Kidney (tissue), 14 donors: ENCODE results near the gene SEMA3F. TPM values are rescaled to one million over a fixed set of nuclear protein-coding genes. Genes with fewer than 3 reads are reported as not detected.

Source experiments
- DNase-seq, 5 donors: peaks; one replicate each; pipeline ENCODE4 v3.0.0-alpha.2; 2013 to 2020
- FAIRE-seq: peaks from 2 replicates; lab custom pipeline; 2012; peaks lifted over from hg19 to GRCh38; lab: Jason Lieb, UNC
- H3K27ac ChIP-seq, 2 donors: one replicate each; pipeline ENCODE4 v1.7.0; 2013; ENCODE audit warnings: low read depth in 2 of 2, low read length in 2 of 2, inconsistent platforms in 1 of 2
- H3K27me3 ChIP-seq: one replicate; pipeline ENCODE4 v1.7.1; 2013; ENCODE audit warnings: low read length, inconsistent platforms; ENCODE audit not compliant: control insufficient read depth, insufficient read depth
- H3K36me3 ChIP-seq, 3 donors: one replicate each; pipeline versions ENCODE4 v1.7.0 to v1.7.1; 2013; ENCODE audit warnings: low read length in 3 of 3, control low read depth in 1 of 3, inconsistent platforms in 1 of 3; ENCODE audit not compliant: insufficient read depth in 3 of 3, control insufficient read depth in 2 of 3
- H3K4me1 ChIP-seq, 3 donors: one replicate each; pipeline versions ENCODE4 v1.7.0 to v1.7.1; 2013; ENCODE audit warnings: low read length in 3 of 3, inconsistent platforms in 1 of 3, low read depth in 1 of 3; ENCODE audit not compliant: control insufficient read depth in 2 of 3, insufficient read depth in 2 of 3
- H3K4me3 ChIP-seq, 3 donors: one replicate each; pipeline versions ENCODE4 v1.7.0 to v1.8.1; 2013; ENCODE audit warnings: low read length in 3 of 3, control low read depth in 1 of 3, inconsistent platforms in 1 of 3
- H3K9ac ChIP-seq, 3 donors: one replicate each; pipeline versions ENCODE4 v1.7.0 to v1.7.1; 2013; ENCODE audit warnings: low read length in 3 of 3, control low read depth in 1 of 3, inconsistent platforms in 1 of 3
- H3K9me3 ChIP-seq, 3 donors: one replicate each; pipeline versions ENCODE4 v1.7.0 to v1.7.1; 2013; ENCODE audit warnings: low read length in 3 of 3, control low read depth in 1 of 3, inconsistent platforms in 1 of 3; ENCODE audit not compliant: control insufficient read depth in 2 of 3, insufficient read depth in 1 of 3
- intact Hi-C: fragments of 100-400 bp; cut with DNase I; formaldehyde crosslinking; loops from one replicate; pipeline ENCODE4 v1.11.1; 2022
- polyA plus RNA-seq: library from polyadenylated mRNA; stranded (reverse); fragments of 350-450 nt; fragmentation: Illumina TruSeq; extraction: RNeasy Lipid Tissue Mini Kit (QIAGEN cat#74804); gene quantifications from one replicate; pipeline ENCODE4 v1.2.3, GENCODE V29; 2014; ENCODE audit warnings: low read depth, low replicate concordance; ENCODE audit not compliant: insufficient read depth
- total RNA-seq: library from RNA; stranded (reverse); fragmentation: NEBNext Ultra II Directional; extraction: Animal tissue kit (Norgen Biotek cat#: 25700); gene quantifications from one replicate; pipeline ENCODE4 v1.2.1, GENCODE V29; 2021
- TF ChIP-seq, protein P1 (sequence below): IDR thresholded peaks from 3 replicates; pipeline ENCODE4 v1.5.1; 2012; ENCODE audit warnings: mild to moderate bottlenecking, moderate library complexity, borderline replicate concordance; ENCODE audit not compliant: insufficient read depth; ENCODE audit errors: extremely low read depth
- donor health status: control.
- donor health status: control.
- donor health status: control.
- donor health status: control.
- donor health status: control.
- donor health status: DM: yes; HTN: yes; CAD: no.
- donor health status: Normal renal cell carcinoma (clear cell type).

Gene SEMA3F
- total and polyA plus RNA-seq, 2 donors from 2014 or later, result 36.7 to 39.9 TPM

DNA sequence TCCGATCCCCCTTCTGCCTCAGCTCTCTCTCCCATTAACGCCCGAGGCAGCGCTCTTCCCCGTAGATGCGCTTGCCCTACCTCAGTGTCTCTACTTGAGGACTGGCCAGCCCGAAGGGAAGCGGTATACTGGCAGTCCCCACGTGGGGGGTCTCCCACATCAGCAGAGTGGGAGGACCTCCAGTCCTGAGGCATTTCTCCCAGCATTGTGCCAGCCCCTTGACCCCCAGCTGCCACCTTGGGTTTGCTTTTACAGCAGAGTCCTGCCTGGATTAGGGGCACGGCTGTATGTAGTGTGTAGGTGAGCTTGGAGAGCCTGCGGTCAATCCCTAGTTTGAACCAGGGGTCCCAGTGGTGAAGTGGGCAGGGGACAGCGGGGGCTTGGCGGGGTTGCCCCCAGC, 767 bp downstream of the SEMA3F start:
- Histone ChIP-seq H3K36me3 (no peaks in the 10 kb centered on the region), H3K4me1 (peaks cover 3 to 31% (median 16%) of the 10 kb centered on the region in 3 donors), H3K9ac (peak overlapping the region; percentile 37 to 69 (median 55)), H3K4me3 (peak overlapping the region; percentile 62 to 69 (median 68)), H3K27ac (peak overlapping the region; percentile 69 to 83), H3K27me3 (no peaks in the 10 kb centered on the region), H3K9me3 (no peaks in the 10 kb centered on the region)
- intact Hi-C loops, result no loop called here
- FAIRE-seq (no peak), DNase-seq (peak in 3 of 5 donors; percentile 61 to 73 (median 65))
- TF ChIP-seq, protein P1, sequence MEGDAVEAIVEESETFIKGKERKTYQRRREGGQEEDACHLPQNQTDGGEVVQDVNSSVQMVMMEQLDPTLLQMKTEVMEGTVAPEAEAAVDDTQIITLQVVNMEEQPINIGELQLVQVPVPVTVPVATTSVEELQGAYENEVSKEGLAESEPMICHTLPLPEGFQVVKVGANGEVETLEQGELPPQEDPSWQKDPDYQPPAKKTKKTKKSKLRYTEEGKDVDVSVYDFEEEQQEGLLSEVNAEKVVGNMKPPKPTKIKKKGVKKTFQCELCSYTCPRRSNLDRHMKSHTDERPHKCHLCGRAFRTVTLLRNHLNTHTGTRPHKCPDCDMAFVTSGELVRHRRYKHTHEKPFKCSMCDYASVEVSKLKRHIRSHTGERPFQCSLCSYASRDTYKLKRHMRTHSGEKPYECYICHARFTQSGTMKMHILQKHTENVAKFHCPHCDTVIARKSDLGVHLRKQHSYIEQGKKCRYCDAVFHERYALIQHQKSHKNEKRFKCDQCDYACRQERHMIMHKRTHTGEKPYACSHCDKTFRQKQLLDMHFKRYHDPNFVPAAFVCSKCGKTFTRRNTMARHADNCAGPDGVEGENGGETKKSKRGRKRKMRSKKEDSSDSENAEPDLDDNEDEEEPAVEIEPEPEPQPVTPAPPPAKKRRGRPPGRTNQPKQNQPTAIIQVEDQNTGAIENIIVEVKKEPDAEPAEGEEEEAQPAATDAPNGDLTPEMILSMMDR, result no peak

DNA sequence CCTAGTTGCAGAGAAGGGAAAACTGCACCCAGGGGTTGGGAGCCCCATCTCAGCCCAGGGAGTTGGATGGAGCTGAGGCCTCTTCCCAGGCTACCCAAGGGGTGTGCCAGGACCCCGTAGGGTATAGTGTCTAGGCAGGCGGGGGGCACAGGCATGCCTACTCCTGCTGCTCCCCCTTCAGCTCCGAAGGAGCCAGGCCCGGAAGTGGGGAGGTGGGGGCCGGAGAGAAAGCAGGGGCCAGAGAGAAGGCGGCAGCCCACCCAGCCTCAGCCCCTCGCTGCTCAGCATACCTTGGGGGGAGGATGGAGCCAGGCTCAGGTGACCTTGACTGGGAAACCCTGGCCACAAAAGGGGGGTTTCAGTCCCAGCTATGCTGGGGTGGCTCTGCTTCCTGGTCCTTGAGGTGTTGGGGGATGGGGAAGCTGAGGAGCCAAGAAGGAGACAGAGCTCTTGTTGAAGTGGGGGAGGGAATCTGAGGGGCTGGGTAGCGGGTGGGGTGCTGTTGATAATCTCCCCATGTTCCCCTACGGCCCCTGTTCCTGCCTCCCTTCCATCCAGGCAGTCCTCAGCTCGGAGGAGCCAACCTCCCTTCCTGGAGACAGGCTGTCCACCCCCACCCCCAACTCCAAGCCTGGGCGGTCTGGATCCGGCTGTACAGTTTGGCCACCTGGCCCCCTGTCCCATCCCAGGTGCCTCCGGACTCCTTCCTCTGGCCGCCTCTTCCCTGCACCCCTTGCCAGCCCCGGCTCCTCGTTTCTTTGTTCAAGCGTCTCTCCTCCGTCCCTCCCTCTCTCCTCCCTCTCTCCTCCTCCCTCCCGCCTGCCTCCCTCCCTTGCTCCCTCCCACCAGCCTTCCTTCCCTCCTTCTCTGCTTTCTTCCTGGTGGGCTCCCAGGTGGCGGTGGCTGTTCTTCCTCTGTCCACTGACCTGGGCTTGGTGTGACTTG, 1.7 kb downstream of the SEMA3F start:
- Histone ChIP-seq H3K36me3 (no peaks in the 10 kb centered on the region), H3K27ac (peak overlapping the region; percentile 69 to 83), H3K27me3 (no peaks in the 10 kb centered on the region), H3K9ac (peak overlapping the region; percentile 37 to 69 (median 46)), H3K4me1 (peaks cover 2 to 28% (median 13%) of the 10 kb centered on the region in 3 donors), H3K4me3 (peak overlapping the region; percentile 62 to 69 (median 68)), H3K9me3 (no peaks in the 10 kb centered on the region)
- FAIRE-seq, result no peak
- peak in 3 of 5 donors; percentile 71 to 87 (median 76) for DNase-seq
- intact Hi-C loops, result no loop called here
- TF ChIP-seq, protein P1, result no peak

DNA sequence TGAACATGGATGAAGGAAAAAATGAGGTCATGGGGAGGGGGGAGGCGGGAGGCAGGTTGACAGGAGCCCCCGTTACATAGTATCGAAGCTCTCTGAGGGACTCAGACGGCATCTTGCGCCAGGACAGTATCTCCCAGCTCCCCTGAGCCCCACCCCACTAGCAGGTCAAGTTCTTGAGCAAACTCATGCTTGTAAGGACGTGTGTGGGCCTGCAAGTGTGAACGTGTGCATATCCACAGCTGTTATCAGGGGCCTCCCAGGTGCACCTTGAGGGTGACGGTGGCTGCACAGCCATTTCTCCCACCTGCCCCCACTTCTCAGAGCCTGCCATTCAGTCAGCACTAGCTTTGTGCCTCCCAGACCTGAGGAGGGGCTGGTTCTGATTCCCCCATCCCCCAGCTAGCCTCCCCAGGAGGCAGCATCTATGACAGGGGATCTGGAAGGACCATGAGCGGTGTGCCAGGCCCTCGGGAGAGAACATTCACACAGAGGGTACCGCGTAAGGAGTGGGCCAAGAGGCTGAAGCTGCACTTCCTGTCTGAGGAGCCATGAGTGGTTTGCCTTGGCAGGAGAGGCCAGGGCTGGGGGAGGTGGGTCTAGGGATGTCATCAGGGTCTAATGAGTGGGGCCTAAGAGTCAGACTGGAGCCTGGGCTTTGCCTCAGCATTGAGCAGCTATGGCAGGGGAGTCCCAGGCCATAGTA, 2.9 kb downstream of the SEMA3F start:
- Histone ChIP-seq H3K36me3 (no peaks in the 10 kb centered on the region), H3K4me1 (peaks cover 0 to 38% (median 15%) of the 10 kb centered on the region in 3 donors), H3K27ac (peak overlapping the region; percentile 67 to 71), H3K4me3 (no peak overlapping the region), H3K9ac (peak overlapping the region in 1 of 3 donors; percentile 69), H3K9me3 (no peaks in the 10 kb centered on the region), H3K27me3 (no peaks in the 10 kb centered on the region)
- TF ChIP-seq, protein P1, result no peak
- DNase-seq (no peak), FAIRE-seq (no peak)
- intact Hi-C loops, result no loop called here
